ENCODE measurements around the gene IZUMO1.
"Not testable (repeated sequence)": the region's sequence is repeated elsewhere in the genome, so short reads cannot be mapped to it uniquely, and the experiment has no call there.

- TF ChIP-seq POLR2A (IDR thresholded peaks at IDR 0.05; ENCODE audit: low read length); KDM1A (IDR thresholded peaks at IDR 0.05; ENCODE audit: low read depth); MAFK (IDR thresholded peaks at IDR 0.05; ENCODE audit: partially characterized antibody); MAZ (IDR thresholded peaks at IDR 0.05; ENCODE audit: borderline replicate concordance, low read depth, low read length); JUN (IDR thresholded peaks at IDR 0.05); RAD21 (conservative IDR thresholded peaks at IDR 0.05 in 1 of 2, IDR thresholded peaks at IDR 0.05 in 1 of 2); RFX5 (IDR thresholded peaks at IDR 0.05); PBX3 (IDR thresholded peaks at IDR 0.05); EP300 (IDR thresholded peaks at IDR 0.05); CTCF (IDR thresholded peaks at IDR 0.05); REST (IDR thresholded peaks at IDR 0.05); ELK1 (IDR thresholded peaks at IDR 0.05; ENCODE audit: low read depth, low read length); CBX8 (IDR thresholded peaks at IDR 0.05): not testable (repeated sequence)
Observed at GRCh38 chr19:48768171-48768753, 21.6 kb upstream of the IZUMO1 start.
